Lung microvascular endothelial cell (primary cell): ENCODE measurements around the gene ZNF324. TPM values are rescaled to one million over a fixed set of nuclear protein-coding genes. Genes with fewer than 3 reads are reported as not detected.
"Not testable (repeated sequence)": the region's sequence is repeated elsewhere in the genome, so short reads cannot be mapped to it uniquely, and the experiment has no call there.

Source experiments
- DNase-seq, 2 donors: peaks; one replicate each; pipeline versions ENCODE4 v3.0.0 to v3.0.0-alpha.2; 2010; ENCODE audit warnings: low read depth in 2 of 2
- total RNA-seq: library from RNA; depleted of rRNA; stranded (reverse); fragments of >200 nt; gene quantifications from 2 replicates; pipeline ENCODE4 v1.2.1, GENCODE V29; 2014

The ZNF324 gene
- total RNA-seq = 7.6 and 11.9 TPM in 2 replicates

DNA sequence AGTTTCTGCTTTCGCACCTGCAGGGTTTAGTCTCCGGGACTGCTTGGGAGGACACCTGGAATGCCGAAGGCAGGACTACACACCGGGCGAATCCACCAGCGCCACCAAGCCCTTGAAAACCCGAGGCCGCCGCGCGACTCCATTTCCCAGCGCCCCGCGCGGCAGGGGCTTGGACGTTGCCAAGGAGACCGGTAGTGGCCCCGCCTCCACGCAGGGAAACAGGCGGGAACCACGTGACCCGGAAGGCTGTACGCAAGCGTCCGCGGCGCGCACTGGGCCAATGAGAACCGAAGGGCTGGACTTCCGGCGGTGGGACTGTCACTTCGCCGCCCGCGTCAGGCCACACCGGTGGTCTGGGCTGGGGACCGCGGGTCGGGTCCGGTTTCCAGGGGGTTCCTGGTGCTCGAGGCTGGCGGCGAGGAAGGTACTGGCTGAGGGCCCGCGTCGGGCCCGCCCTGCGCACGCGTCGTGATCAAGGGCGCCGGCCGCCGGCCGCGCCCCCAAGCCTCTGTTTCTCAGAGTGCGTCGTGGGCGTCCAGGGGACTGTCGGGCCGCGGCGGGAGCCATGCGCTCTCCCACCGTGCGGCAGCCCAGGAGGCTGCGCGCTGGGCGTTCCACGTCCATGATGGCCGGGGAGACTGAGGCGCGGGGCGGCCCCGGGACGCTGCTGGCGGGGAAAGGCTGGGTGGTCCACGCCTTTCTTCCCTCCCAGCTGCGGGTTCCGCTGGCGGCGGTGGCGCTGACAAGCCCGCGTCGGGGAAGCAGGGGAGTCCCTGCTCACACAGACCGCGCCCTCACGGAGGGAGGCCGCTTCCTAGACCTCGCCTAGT, at the start of gene ZNF324:
TSS of gene ZNF324 (plus strand) at position 321 of the 830 bp plus-strand sequence. CDS start 2,106 bp downstream, outside the sequence.
- peak; percentile 97 to 99 for DNase-seq

DNA sequence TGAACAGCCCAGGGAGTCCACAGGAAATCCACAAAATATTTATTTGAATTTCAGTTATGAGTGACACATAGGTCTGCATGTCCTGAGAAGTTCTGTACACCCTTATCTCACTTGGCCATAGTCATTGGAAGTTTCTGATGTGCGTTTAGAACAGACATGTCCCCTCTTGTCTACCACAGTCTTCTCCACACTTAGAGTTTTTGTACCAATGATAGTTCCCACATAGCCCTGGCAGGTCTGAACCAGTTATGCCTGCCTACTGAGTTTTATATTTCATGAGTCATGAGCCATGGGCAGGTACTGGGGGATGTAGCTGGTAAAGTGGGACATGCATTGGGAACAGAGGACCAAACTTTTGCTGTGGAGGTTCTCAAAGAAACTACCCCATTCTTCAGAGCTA, 38.3 kb upstream of the ZNF324 start:
- no peak for DNase-seq

DNA sequence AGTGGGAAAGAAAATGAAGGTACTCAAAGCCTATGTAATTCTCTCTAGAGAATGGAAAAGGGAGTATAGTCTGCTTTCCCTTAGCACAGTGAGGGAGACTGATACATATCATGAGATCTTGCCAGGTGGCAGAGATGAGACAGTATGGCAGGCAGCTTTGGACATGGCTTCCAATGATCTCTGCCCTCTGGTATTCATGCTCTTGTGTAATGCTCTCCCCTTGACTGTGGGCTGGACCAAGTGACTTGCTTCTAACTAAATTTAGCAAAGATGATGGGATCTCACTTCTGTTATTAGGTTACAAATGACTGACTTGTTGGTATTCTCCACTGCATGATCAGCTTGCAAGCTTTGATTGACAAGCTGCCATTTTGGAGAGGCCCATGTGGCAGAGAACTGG, 37.1 kb upstream of the ZNF324 start:
- no peak for DNase-seq

DNA sequence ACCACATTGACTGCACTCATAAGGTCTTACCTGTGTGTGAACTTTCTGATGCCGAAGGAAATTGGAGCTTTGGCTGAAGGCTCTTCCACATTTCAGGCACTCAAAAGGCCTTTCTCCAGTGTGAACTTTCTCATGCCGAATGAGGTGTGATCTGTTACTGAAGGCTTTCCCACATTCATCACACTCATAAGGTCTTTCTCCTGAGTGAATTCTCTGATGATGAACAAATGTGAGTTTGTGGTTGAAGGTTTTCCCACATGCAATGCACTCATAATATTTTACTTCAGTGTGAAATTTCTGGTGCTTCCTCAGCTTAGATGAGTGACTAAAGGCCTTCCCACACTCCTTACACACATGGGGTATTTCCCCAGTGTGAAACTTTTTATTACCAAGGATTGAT, 32.7 kb upstream of the ZNF324 start:
- DNase-seq = peak in 1 of 2 donors; percentile 21

DNA sequence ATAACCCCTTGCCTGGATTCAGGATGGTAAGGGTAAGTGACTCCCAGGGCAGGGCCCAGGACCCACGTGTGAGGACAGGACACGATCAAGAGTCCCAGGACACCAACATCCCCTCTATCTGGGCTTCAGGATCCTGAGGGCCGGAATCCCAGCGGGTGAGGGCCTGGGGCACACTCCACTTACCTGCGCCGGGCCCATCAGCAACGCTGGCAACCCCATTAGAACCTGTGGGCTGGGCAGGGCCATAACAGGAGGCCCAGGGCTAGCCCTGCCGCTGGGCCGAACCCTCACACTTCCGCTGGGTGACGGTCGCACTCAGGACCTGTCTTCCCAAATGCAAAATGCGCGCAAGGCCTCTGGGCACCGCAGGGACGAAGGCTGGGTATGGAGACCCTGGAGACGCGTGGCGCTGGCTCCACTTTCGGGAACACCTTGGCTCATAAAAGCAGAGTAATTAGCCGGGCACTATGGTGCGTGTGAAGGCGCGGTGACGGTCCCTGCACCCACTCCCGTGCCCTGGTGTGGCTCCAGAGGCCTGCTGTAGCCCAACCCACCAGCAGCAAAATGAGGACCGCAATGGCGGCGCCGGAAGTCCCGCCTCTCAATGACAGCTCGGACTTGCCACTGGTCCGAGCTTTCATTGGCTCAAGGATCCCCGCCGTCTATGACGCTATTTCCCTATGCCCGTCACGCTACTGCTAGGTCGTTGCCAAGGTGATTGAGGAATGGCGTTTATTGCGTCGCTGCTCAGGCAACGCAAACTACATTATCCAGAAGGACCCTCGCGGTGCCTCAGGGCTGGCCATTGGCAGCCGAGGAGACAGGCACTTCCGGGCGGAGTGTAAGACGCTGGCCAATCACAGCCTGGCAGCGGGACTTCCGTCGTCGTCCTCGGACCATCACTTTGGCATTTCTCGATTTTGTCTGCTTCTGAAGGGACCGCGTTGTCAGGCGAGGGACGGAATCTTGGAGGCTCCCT, 27.0 kb upstream of the ZNF324 start, which contains the start of gene ZNF132:
TSS of gene ZNF132 (minus strand) at position 578 of the 979 bp plus-strand sequence. CDS start at position 246, 332 bp downstream.
- peak; percentile 100 for DNase-seq

DNA sequence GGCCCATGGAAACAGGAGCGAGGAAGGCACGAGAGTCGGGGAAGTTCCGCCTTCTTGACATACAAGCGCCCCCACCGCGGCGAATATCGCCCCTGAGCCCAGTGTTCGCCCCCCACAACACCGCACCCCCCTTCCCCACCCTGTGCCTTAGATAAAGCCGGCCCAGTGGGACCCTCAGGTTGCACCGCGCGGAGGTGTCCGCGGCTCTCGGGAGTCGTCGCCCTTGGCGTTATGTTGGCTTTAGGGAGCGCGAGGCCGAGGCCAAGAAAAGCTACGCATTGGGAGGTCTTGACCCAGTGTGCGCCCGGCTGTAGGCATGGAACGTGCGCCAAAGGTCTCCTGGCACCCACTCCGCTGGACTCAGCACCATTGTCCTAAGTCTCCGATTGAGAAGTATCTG, 26.3 kb upstream of the ZNF324 start:
- DNase-seq = no peak

DNA sequence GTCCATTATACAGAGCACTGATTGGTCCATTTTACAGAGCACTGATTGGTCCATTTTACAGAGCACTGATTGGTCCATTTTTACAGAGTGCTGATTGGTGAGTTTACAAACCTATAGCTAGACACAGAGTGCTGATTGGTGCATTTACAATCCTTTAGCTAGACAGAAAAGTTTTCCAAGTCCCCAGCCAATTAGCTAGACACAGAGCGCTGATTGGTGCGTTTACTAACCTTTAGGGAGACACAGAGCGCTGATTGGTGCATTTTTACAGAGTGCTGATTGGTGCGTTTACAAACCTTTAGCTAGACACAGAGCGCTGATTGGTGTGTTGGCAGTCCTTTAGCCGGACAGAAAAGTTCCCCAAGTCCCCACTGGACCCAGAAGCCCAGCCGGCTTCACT, 23.9 kb upstream of the ZNF324 start:
- DNase-seq = not testable (repeated sequence)

DNA sequence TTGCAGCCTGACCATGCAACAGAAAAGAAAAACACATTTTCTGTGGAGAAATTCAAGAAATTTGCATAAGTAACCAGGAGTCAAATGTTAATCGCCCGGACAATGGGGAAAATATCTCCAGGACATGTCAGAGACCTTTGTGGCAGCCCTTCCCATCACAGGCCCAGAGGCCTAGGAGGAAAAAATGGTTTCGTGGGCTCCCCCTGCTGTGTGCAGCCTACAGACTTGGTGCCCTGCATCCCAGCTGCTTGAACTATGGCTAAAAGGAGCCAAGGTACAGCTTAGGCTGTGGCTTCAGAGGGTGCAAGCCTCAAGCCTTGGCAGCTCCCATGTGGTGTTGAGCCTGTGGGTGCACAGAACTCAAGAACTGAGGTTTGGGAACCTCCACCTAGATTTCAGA, 18.0 kb upstream of the ZNF324 start:
- not testable (repeated sequence) for DNase-seq

DNA sequence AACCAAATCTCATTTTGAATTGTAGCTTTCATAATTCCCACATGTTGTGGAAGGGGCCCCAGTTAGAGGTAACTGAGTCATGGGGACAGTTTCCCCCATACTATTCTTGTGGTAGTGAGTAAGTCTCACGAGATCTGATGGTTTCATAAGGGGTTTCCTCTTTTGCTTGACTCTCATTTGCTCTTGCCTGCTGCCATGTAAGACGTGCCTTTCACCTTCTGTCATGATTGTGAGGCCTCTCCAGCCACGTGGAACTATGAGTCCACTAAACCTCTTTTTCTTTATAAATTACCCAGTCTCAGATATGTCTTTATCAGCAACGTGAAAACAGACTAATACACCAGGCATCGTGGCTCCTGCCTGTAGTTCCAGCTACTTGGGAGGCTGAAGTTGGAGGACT, 16.9 kb upstream of the ZNF324 start:
- not testable (repeated sequence) for DNase-seq

DNA sequence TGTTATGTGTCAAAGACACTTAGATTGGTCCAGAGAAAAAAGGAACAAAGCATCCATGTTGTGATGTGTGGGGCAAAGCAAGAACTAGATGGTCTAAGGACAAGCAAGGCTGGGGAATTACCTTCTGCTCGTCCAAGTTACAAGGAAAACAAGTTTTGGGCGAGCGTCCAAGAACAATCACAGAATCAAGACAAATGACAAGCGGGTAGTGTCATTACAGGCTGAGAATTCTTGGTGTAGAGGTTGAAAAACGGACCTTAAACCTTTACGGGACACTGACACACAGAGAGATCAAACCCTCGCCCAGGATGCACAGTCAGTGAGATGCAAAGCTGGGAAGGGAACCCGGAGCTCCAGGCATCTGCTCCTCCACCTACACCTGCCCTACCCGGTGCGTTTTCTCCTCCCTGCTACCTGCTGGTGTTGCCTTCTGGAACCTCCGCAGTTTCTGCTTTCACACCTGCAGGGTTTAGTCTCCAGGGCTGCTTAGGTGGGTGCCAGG, 16.0 kb upstream of the ZNF324 start:
- peak in 1 of 2 donors; percentile 15 for DNase-seq

DNA sequence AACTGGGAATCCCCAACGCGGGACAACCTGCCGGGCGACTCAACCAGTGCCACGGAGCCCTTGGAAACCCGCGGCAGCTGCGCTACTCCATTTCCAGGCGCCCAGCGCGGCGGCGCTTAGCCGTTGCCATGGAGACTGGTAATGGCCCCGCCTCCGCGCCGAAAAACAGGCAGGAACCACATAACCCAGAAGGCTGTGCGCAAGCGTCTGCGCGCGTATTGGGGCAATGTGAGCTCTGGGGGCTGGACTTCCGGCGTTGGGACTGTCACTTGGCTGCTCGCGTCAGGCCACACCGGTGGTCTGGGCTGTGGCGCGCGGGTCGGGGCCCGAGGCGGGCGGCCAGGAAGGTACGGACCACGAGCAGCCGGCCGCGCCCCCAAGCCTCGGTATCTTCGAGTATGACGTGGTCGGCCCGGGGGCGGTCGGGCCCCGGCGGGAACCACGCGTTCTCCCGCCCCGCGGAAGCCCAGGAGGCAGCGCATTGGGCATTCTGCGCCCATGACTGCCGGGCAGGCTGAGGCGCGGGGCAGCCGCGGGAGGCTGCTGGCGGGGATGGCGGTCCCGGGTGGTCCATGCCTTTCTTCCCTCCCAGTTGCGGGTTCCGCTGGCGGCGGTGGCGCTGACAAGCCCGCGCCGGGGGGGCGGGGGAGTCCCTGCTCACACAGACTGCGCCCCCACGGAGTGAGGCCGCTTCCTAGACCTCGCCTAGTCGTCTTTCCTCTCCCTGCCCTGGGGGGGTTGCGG, 15.3 kb upstream of the ZNF324 start, which contains the start of gene ZNF324B:
TSS of gene ZNF324B (plus strand) at position 265 of the 744 bp plus-strand sequence. CDS start 2,080 bp downstream, outside the sequence.
- DNase-seq = peak; percentile 96 to 97

DNA sequence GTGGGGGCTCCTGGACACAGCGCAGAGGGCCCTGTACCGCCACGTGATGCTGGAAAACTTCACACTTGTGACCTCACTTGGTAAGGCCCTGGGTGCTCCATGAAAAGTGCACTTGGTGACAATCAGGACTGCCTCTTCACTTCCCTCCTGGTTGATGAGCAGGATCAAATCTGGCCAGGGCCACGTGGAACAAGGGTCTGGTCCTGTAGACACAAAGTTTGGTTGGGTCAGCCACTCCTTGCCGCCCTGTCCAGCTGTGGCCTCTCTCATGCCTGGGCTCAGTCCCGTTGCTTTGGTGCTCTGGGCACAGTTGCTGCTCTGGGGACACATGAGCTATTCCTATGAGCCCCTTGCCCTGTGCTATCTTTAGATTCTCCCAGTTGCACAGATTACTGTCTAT, 13.1 kb upstream of the ZNF324 start:
- DNase-seq = no peak

DNA sequence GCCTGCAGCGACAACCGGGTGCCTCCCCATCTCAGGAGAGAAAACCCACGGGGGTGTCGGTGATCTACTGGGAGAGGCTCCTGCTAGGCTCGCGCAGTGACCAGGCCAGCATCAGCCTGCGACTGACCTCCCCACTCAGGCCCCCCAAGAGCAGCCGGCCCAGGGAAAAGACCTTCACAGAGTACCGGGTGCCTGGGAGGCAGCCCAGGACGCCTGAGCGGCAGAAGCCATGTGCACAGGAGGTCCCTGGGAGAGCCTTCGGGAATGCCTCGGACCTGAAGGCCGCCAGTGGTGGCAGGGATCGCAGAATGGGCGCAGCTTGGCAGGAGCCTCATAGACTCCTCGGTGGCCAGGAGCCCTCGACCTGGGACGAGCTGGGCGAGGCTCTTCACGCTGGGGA, 11.6 kb upstream of the ZNF324 start:
- no peak for DNase-seq

DNA sequence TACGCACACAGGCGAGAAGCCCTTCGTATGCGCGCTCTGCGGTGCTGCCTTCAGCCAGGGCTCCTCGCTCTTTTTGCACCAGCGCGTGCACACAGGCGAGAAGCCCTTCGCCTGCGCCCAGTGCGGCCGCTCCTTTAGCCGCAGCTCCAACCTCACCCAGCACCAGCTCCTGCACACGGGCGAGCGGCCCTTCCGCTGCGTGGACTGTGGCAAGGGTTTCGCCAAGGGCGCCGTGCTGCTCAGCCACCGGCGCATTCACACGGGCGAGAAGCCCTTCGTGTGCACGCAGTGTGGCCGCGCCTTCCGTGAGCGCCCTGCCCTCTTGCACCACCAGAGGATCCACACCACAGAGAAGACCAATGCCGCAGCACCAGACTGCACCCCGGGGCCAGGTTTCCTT, 10.8 kb upstream of the ZNF324 start:
- DNase-seq = no peak

DNA sequence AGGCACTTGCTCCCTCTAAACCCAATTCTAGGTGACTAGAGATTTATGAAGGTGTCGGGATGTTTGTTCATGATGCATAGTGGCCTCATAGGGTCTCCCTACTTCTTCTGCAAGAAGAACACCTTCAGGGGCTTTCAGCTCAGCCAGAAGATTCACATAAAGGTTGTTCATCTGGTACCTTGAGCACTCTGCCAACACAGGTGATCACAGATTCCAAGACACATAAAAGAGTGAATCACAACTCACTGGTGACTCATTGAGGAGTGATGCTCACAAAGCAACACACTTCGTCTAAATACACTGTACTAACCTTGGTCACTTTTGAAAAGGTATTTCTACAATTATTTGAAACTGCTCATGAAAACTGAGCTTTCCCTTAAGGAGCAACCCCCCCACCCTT, 6.8 kb upstream of the ZNF324 start:
- no peak for DNase-seq

DNA sequence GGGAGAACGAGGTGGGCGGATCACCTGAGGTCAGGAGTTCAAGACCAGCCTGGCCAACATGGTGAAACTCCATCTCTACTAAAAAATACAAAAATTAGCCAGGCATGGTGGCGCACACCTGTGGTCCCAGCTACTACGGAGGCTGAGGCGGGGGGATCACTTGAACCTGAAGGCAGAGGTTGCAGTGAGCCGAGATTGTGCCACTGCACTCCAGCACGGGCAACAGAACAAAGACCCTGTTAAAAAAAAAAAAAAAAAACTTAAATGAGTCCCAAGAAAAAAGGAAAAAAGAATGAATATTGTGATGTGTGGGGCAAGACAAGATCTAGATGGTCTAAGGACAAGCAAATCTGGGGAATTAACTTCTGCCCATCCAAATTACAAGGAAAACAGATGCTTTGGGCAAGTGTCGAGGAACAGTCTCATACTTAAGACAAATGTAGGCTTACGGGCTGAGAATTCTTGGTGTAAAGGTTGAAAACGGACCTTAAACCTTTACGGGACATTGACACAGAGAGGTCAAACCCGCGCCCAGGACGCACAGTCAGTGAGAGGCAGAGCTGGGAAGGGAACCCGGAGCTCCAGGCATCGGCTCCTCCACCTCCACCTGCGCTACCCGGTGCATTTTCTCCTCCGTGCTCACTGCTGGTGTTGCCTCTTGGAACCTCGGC, 656 bp upstream of the ZNF324 start:
- DNase-seq = no peak

DNA sequence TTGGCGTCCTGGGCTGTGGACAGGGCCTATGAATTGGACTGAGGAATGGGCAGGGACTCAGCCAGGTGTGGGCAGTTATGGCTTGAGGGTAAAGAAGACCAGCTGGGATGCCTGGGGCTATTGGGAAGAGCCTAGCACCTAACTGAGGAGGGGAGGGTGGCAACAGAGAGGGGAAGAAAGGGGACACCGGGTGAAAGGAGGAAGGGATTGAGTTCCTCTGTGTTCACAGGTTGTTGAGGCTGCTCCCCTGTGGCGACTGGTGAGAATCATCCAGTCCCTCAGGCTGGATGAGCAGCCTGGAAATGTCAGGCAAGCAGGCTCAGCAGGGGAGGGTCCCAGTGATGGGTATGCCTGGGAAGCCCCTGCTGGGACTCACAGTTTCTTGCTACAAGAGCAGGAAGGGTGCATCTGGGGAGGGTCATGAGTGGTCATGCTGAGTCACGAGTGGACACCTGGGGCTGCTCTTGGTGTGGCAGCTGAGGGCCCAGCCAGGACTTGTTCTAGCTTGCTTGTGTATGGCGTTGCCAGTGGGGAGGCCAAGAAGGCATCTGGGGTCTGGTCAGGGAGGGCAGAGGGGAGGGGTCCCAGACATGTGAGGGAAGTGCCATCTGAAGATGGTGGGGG, 1.4 kb downstream of the ZNF324 start:
- DNase-seq = no peak

DNA sequence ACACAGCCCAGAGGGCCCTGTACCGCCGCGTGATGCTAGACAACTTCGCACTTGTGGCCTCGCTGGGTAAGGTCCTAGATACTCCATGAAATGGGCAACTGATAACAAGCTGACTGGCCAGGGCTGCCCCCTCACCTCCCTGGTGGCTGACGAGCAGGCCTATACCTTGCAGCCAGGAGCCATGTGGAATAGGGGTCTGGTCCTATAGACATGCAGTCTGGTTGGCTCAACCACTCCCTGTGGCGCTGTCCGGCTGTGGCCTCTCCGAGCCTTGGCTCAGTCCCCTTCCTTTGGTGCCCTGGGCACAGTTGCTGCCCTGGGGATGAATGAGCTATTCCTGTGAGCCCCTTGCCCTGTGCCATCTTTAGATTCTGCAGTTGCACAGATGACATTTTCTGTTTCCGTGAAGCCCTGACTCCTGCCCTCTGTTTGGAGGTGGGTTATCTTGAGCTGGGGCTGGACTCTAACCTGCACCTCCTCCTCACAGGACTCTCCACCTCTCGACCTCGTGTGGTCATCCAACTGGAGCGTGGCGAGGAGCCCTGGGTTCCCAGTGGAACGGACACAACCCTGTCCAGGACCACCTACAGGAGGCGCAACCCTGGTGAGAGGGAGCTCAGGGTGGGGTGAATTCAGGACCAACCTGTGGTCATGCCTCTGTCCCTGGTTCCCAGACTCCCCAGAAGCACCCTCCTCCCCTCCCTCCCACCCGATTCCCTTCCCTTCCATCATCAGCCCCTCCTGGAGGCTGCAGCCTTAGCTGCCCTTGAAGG, 2.5 kb downstream of the ZNF324 start:
- no peak for DNase-seq

DNA sequence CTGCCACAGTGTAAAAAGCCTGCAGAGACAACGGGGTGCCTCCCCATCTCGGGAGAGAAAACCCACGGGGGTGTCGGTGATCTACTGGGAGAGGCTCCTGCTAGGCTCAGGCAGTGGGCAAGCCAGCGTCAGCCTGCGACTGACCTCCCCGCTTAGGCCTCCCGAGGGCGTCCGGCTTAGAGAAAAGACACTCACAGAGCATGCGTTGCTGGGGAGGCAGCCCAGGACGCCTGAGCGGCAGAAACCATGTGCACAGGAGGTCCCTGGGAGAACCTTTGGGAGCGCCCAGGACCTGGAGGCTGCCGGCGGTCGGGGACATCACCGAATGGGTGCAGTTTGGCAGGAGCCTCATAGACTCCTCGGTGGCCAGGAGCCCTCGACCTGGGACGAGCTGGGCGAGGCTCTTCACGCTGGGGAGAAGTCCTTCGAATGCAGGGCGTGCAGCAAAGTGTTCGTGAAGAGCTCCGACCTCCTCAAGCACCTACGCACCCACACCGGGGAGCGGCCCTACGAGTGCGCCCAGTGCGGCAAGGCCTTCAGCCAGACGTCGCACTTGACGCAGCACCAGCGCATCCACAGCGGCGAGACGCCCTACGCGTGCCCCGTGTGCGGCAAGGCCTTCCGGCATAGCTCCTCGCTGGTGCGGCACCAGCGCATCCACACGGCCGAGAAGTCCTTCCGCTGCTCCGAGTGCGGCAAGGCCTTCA, 4.1 kb downstream of the ZNF324 start:
- not testable (repeated sequence) for DNase-seq
